NCI-H446 treated with DMSO at 0.1 percent for 48 hours (cell line): Measurements from ENCODE around the gene DNAH5.
"Not testable (repeated sequence)": the region's sequence is repeated elsewhere in the genome, so short reads cannot be mapped to it uniquely, and the experiment has no call there.

Experiments
- DNase-seq: peaks from one replicate; lab custom pipeline; 2025; lab: John Stamatoyannopoulos, UW

DNAH5 gene

GRCh38 chr5:13830536-13830935, 114.0 kb downstream of the DNAH5 start:
- no peak for DNase-seq

- no peak for DNase-seq
Measured at GRCh38 chr5:13821366-13821765, 123.1 kb downstream of the DNAH5 start.

- DNase-seq = no peak
Measured at GRCh38 chr5:13816126-13816525, 128.4 kb downstream of the DNAH5 start.

GRCh38 chr5:13814301-13814700, 130.2 kb downstream of the DNAH5 start:
- DNase-seq = peak; percentile 43

GRCh38 chr5:13809921-13810320, 134.6 kb downstream of the DNAH5 start:
- no peak for DNase-seq

- DNase-seq = no peak
Measured at GRCh38 chr5:13804336-13804735, 140.2 kb downstream of the DNAH5 start.

- not testable (repeated sequence) for DNase-seq
Measured at GRCh38 chr5:13798569-13798968, 145.9 kb downstream of the DNAH5 start.

- no peak for DNase-seq
Measured at GRCh38 chr5:13785781-13786415, 158.6 kb downstream of the DNAH5 start.

GRCh38 chr5:13783726-13784125, 160.8 kb downstream of the DNAH5 start:
- DNase-seq = no peak

GRCh38 chr5:13780081-13780480, 164.4 kb downstream of the DNAH5 start:
- no peak for DNase-seq

- no peak for DNase-seq
Measured at GRCh38 chr5:13773649-13774048, 170.8 kb downstream of the DNAH5 start.

GRCh38 chr5:13771011-13771571, 173.4 kb downstream of the DNAH5 start:
- DNase-seq = no peak

GRCh38 chr5:13766236-13766635, 178.3 kb downstream of the DNAH5 start:
- DNase-seq = no peak

GRCh38 chr5:13763719-13764118, 180.8 kb downstream of the DNAH5 start:
- DNase-seq = no peak

GRCh38 chr5:13749766-13750165, 194.7 kb downstream of the DNAH5 start:
- no peak for DNase-seq

- DNase-seq = no peak
Measured at GRCh38 chr5:13746026-13746425, 198.5 kb downstream of the DNAH5 start.

- DNase-seq = no peak
Measured at GRCh38 chr5:13745508-13745907, 199.0 kb downstream of the DNAH5 start.

GRCh38 chr5:13740471-13740870, 204.0 kb downstream of the DNAH5 start:
- no peak for DNase-seq

- DNase-seq = no peak
Measured at GRCh38 chr5:13739479-13739878, 205.0 kb downstream of the DNAH5 start.

GRCh38 chr5:13735691-13736090, 208.8 kb downstream of the DNAH5 start:
- no peak for DNase-seq

- no peak for DNase-seq
Measured at GRCh38 chr5:13731121-13731628, 213.3 kb downstream of the DNAH5 start.

GRCh38 chr5:13708906-13709305, 235.6 kb downstream of the DNAH5 start:
- no peak for DNase-seq

GRCh38 chr5:13708432-13708831, 236.1 kb downstream of the DNAH5 start:
- DNase-seq = no peak

- DNase-seq = no peak
Measured at GRCh38 chr5:13704396-13704795, 240.1 kb downstream of the DNAH5 start.
